K562 treated with DMSO at 1 percent for 24 hours (cell line): ENCODE measurements around the gene PLEKHA5. TPM values are rescaled to one million over a fixed set of nuclear protein-coding genes. Genes with fewer than 3 reads are reported as not detected.

ENCODE experiments used
- total RNA-seq: library from RNA; unstranded; fragments of 300-600 nt; gene quantifications from 2 replicates; pipeline ENCODE4 v1.2.3, GENCODE V29; 2022; ENCODE audit warnings: low read depth; ENCODE audit not compliant: insufficient read depth

Gene PLEKHA5, protein sequence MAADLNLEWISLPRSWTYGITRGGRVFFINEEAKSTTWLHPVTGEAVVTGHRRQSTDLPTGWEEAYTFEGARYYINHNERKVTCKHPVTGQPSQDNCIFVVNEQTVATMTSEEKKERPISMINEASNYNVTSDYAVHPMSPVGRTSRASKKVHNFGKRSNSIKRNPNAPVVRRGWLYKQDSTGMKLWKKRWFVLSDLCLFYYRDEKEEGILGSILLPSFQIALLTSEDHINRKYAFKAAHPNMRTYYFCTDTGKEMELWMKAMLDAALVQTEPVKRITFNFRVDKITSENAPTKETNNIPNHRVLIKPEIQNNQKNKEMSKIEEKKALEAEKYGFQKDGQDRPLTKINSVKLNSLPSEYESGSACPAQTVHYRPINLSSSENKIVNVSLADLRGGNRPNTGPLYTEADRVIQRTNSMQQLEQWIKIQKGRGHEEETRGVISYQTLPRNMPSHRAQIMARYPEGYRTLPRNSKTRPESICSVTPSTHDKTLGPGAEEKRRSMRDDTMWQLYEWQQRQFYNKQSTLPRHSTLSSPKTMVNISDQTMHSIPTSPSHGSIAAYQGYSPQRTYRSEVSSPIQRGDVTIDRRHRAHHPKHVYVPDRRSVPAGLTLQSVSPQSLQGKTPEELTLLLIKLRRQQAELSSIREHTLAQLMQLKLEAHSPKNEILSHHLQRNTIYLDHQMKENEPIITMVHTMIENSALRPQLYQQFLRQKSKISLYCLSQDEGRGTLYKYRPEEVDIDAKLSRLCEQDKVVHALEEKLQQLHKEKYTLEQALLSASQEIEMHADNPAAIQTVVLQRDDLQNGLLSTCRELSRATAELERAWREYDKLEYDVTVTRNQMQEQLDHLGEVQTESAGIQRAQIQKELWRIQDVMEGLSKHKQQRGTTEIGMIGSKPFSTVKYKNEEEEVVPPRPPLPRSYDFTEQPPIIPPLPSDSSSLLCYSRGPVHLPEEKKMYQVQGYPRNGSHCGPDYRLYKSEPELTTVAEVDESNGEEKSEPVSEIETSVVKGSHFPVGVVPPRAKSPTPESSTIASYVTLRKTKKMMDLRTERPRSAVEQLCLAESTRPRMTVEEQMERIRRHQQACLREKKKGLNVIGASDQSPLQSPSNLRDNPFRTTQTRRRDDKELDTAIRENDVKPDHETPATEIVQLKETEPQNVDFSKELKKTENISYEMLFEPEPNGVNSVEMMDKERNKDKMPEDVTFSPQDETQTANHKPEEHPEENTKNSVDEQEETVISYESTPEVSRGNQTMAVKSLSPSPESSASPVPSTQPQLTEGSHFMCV
- total RNA-seq: 8.6 and 8.9 TPM in 2 replicates

DNA sequence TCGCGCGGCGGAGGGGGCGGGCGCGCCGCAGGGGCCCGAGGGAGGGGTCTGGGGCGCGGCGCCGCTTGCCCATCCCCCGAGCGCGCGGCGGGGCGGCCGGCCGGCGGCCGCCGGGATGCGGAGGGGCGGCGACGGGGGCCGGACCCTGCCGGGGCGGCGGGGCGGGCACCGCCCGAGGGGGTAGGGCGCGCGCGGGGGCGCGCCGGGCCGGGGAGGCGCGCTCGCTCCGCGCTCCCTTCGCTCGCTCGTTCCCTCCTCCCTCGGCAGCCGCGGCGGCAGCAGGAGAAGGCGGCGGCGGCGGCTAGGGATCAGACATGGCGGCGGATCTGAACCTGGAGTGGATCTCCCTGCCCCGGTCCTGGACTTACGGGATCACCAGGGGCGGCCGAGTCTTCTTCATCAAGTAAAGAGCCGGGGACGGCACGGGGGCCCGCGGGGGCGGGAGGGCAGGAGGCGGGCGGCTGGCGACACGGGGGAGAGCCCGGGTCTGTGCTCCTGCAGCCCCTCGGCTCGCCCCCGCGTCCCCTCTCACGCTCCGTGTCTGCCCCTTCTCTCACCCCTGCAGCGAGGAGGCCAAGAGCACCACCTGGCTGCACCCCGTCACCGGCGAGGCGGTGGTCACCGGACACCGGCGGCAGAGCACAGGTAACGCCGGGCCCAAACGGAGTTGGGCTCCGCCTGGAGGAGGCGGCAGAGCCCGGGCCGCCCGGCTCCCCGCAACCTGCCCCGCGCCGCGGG is at the start of gene PLEKHA5:
Gene PLEKHA5 (plus strand): TSS at position 248 of the 738 bp plus-strand sequence. CDS start 67 bp downstream, at position 315.

